ENCODE results near the gene SSH3. TPM values are rescaled to one million over a fixed set of nuclear protein-coding genes. Genes with fewer than 3 reads are reported as not detected.

The SSH3 gene
- total and polyA plus RNA-seq, 3 experiments from 2014 or later, result 3.5 to 10.6 (median 8.4) TPM

- POLR2A ChIA-PET, result interaction anchor here (1.1 to 1.3 kb wide), 2 partner anchors 24 to 53 kb away, joined by 6 to 11 read pairs; partner anchors contain the start of gene ANKRD13D
- Mint-ChIP-seq H3K27me3 (peaks cover 3 to 8% of the 10 kb centered on the region in 2 donors), H3K9me3 (no peaks in the 10 kb centered on the region), H3K4me1 (peaks cover 47 to 78% (median 57%) of the 10 kb centered on the region in 3 donors), H3K27ac (peak overlapping the region in 6 of 8 donors; percentile 37 to 91 (median 86)), H3K36me3 (peaks cover 0 to 31% (median 2%) of the 10 kb centered on the region in 3 donors), H3K4me3 (peak overlapping the region; percentile 80 to 95 (median 85))
- Histone ChIP-seq H3K27me3 (ENCODE audit: insufficient read depth, low read length, poor library complexity, severe bottlenecking) (no peaks in the 10 kb centered on the region), H3K27ac (ENCODE audit: low read depth, low read length) (no peak overlapping the region), H3K36me3 (ENCODE audit: insufficient read depth, low read length) (peaks cover 23% of the 10 kb centered on the region), H3K4me1 (ENCODE audit: insufficient read depth, low read length) (peaks cover 55% of the 10 kb centered on the region), H3K9me3 (ENCODE audit: low read length) (no peaks in the 10 kb centered on the region), H3K4me3 (ENCODE audit: low read length) (no peak overlapping the region)
- DNase-seq, result no peak
- CTCF ChIA-PET, result interaction anchor here (0.8 to 4.9 kb wide), 7 partner anchors 12 to 117 kb away, joined by 3 to 94 read pairs (median 9); partner anchors contain the start of gene ANKRD13D
These were observed 38.3 kb upstream of the SSH3 start for GRCh38 chr11:67264877-67265632.

DNA sequence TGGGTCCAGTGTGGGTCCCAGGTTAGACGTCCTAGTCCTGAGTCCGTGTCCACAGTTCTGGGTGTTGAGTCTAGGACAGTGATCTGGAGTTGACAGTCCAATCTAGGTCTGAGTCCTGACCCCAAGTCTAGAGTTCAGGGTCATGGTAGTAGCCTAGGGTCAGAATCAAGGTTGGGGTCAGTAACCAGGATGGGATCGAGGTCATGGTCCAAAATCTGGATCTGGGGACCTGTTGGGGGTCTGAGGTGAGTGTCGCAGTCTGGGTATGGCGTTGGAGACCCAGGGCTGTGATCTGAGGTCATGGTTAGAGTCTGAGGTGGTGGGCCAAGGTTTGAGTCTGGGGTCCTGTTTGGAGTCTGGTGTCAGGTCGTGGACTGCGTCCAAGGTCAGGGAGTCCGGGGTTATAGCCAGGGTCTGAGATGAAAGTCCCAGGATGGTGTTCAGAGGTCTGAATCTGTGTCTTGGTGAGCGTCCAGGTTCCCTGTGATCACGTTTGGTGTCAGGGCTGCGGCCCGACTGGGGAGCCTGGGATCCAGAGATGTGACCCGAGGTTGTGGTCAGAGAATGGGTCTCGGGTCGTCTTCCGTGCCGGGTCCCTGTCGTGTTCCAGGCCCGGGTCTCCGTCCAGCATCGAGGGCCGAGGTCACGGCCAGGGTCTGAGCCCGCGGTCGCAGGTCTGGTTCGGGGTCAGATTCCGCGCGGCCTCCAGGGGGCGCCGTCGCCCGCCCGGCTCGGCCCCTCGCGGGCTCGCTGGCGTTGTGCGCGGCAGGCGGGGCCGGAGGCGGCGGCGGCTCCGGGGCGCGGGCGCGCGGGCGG lies 37.5 kb upstream of the SSH3 start:
- Histone ChIP-seq H3K4me3 (ENCODE audit: low read length) (no peak overlapping the region), H3K9me3 (ENCODE audit: low read length) (no peaks in the 10 kb centered on the region), H3K27ac (ENCODE audit: low read depth, low read length) (peak overlapping the region; percentile 17), H3K36me3 (ENCODE audit: insufficient read depth, low read length) (peaks cover 24% of the 10 kb centered on the region), H3K27me3 (ENCODE audit: insufficient read depth, low read length, poor library complexity, severe bottlenecking) (no peaks in the 10 kb centered on the region), H3K4me1 (ENCODE audit: insufficient read depth, low read length) (peaks cover 63% of the 10 kb centered on the region)
- Mint-ChIP-seq H3K27ac (peak overlapping the region; percentile 80 to 93 (median 88)), H3K27me3 (peaks cover 3 to 8% of the 10 kb centered on the region in 2 donors), H3K4me3 (peak overlapping the region; percentile 80 to 95 (median 85)), H3K9me3 (peaks cover 0 to 2% (median 0%) of the 10 kb centered on the region in 5 donors), H3K36me3 (peaks cover 0 to 38% (median 4%) of the 10 kb centered on the region in 3 donors), H3K4me1 (peaks cover 53 to 82% (median 65%) of the 10 kb centered on the region in 3 donors)
- CTCF ChIA-PET, result interaction anchor here (1.1 to 8.1 kb wide), 11 partner anchors 11 to 116 kb away, joined by 3 to 114 read pairs (median 11); partner anchors contain the start of genes ANKRD13D and SSH3
- peak; percentile 69 to 80 (median 75) for DNase-seq
- POLR2A ChIA-PET, result interaction anchor here (0.9 to 12.9 kb wide), 7 partner anchors 12 to 52 kb away, joined by 3 to 283 read pairs (median 16); partner anchors contain the start of gene ANKRD13D

GRCh38 chr11:67266449-67267187 lies 36.7 kb upstream of the SSH3 start, which contains the start of gene GRK2:
Gene GRK2 (plus strand): TSS chr11:67266473. CDS start chr11:67266700, 227 bp downstream.
- ChIA-PET POLR2A (interaction anchor here (0.7 to 12.9 kb wide), 7 partner anchors 11 to 116 kb away, joined by 3 to 283 read pairs (median 16); partner anchors contain the start of gene ANKRD13D), CTCF (interaction anchor here (0.6 to 8.1 kb wide), 12 partner anchors 9 to 123 kb away, joined by 3 to 114 read pairs (median 4); partner anchors contain the start of genes ANKRD13D and SSH3)
- no peaks in the 10 kb centered on the region for H3K27me3 ChIP-seq (ENCODE audit: insufficient read depth, low read length, poor library complexity, severe bottlenecking)
- H3K36me3 ChIP-seq (ENCODE audit: insufficient read depth, low read length), result peaks cover 24% of the 10 kb centered on the region
- peak within 1 kb of the TSS; percentile 99 for H3K4me3 ChIP-seq (ENCODE audit: low read length)
- Mint-ChIP-seq H3K27ac (peak within 1 kb of the TSS; percentile 87 to 99 (median 99)), H3K36me3 (peaks cover 0 to 44% (median 6%) of the 10 kb centered on the region in 3 donors), H3K4me3 (peak within 1 kb of the TSS; percentile 93 to 98 (median 97)), H3K9me3 (peaks cover 0 to 2% (median 0%) of the 10 kb centered on the region in 5 donors), H3K4me1 (peaks cover 58 to 85% (median 73%) of the 10 kb centered on the region in 3 donors), H3K27me3 (peaks cover 3 to 10% of the 10 kb centered on the region in 2 donors)
- H3K4me1 ChIP-seq (ENCODE audit: insufficient read depth, low read length), result peaks cover 67% of the 10 kb centered on the region
- H3K9me3 ChIP-seq (ENCODE audit: low read length), result no peaks in the 10 kb centered on the region
- DNase-seq, result peak in 3 of 5 donors; percentile 40 to 70 (median 45)
- H3K27ac ChIP-seq (ENCODE audit: low read depth, low read length), result peak within 1 kb of the TSS; percentile 84

DNA sequence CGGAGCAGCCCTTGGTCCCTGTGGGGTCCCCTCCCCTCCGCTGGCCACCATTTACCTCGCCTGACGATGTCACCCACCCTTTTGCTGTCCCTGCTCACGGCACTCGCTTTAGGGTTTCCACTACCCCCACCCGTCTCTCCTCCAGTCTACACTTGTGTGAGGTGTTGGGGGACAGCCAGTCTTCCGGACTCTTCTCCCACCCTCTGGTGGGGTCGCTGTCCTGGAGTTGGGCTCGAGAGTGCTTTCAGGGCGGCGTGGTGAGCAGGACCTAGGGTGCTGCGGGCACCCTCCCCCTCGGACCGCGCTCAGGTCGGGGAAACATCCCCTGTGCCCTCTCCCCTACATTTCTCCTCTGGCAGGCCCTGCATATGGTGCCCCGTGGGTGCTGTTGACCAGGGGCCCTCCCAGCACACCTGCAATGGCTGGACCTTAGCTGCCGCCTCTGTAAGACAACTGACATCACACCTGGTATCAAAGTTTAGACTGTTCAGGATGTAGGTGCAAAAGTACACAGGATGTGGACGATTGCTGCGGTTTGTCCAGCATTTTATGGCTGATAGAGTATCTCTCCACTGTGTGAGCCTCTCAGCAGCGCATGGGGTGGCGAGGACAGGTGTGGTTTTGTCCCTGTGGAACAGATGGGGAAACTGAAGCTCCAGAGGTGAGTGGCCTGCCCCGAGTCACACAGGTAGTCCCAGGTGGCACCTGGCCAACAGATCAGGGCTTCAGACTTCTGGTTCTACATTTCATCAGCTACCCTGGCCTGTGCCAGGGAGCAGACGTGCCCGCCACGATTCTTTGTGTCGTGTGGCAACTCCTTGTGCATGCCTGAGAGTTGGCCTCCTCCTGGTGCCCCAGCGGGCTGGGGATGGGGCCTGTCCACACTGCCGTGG lies 35.9 kb upstream of the SSH3 start:
- Mint-ChIP-seq H3K4me3 (peak overlapping the region; percentile 93 to 98 (median 97)), H3K9me3 (peaks cover 0 to 2% (median 0%) of the 10 kb centered on the region in 5 donors), H3K36me3 (peaks cover 0 to 52% (median 6%) of the 10 kb centered on the region in 3 donors), H3K27me3 (peaks cover 0 to 3% of the 10 kb centered on the region in 2 donors), H3K27ac (peak overlapping the region; percentile 87 to 99 (median 99)), H3K4me1 (peaks cover 62 to 85% (median 74%) of the 10 kb centered on the region in 3 donors)
- peak in 2 of 5 donors; percentile 49 to 58 for DNase-seq
- ChIA-PET POLR2A (interaction anchor here (0.7 to 12.9 kb wide), 12 partner anchors 10 to 138 kb away, joined by 3 to 283 read pairs (median 4); partner anchors contain the start of genes ANKRD13D and POLD4), CTCF (interaction anchor here (0.6 to 8.1 kb wide), 17 partner anchors 8 to 134 kb away, joined by 3 to 114 read pairs (median 4); partner anchors contain the start of genes ANKRD13D, PPP1CA and SSH3)
- Histone ChIP-seq H3K4me1 (ENCODE audit: insufficient read depth, low read length) (peaks cover 68% of the 10 kb centered on the region), H3K4me3 (ENCODE audit: low read length) (peak overlapping the region; percentile 99), H3K9me3 (ENCODE audit: low read length) (no peaks in the 10 kb centered on the region), H3K27ac (ENCODE audit: low read depth, low read length) (peak overlapping the region; percentile 84), H3K36me3 (ENCODE audit: insufficient read depth, low read length) (peaks cover 24% of the 10 kb centered on the region), H3K27me3 (ENCODE audit: insufficient read depth, low read length, poor library complexity, severe bottlenecking) (no peaks in the 10 kb centered on the region)

GRCh38 chr11:67268081-67268961 lies 35.0 kb upstream of the SSH3 start:
- H3K27ac Mint-ChIP-seq, result peak overlapping the region; percentile 87 to 99 (median 99)
- peak; percentile 59 to 83 (median 77) for DNase-seq
- no peaks in the 10 kb centered on the region for H3K27me3 ChIP-seq (ENCODE audit: insufficient read depth, low read length, poor library complexity, severe bottlenecking)
- peaks cover 24% of the 10 kb centered on the region for H3K36me3 ChIP-seq (ENCODE audit: insufficient read depth, low read length)
- CTCF ChIA-PET, result interaction anchor here (0.7 to 8.1 kb wide), 11 partner anchors 8 to 133 kb away, joined by 3 to 114 read pairs (median 4); partner anchors contain the start of genes ANKRD13D and PPP1CA
- H3K27me3 Mint-ChIP-seq, result peaks cover 0 to 2% of the 10 kb centered on the region in 2 donors
- POLR2A ChIA-PET, result interaction anchor here (0.7 to 12.9 kb wide), 12 partner anchors 9 to 137 kb away, joined by 3 to 283 read pairs (median 4); partner anchors contain the start of genes ANKRD13D and POLD4
- H3K9me3 Mint-ChIP-seq, result peaks cover 0 to 2% (median 0%) of the 10 kb centered on the region in 5 donors
- peaks cover 0 to 58% (median 6%) of the 10 kb centered on the region in 3 donors for H3K36me3 Mint-ChIP-seq
- peaks cover 68% of the 10 kb centered on the region for H3K4me1 ChIP-seq (ENCODE audit: insufficient read depth, low read length)
- peak overlapping the region; percentile 99 for H3K4me3 ChIP-seq (ENCODE audit: low read length)
- peaks cover 62 to 85% (median 74%) of the 10 kb centered on the region in 3 donors for H3K4me1 Mint-ChIP-seq
- H3K27ac ChIP-seq (ENCODE audit: low read depth, low read length), result peak overlapping the region; percentile 84
- peak overlapping the region; percentile 93 to 98 (median 97) for H3K4me3 Mint-ChIP-seq
- no peaks in the 10 kb centered on the region for H3K9me3 ChIP-seq (ENCODE audit: low read length)

Data from CD8-positive, alpha-beta memory T cell (primary cell).